Sigmoid colon (tissue), 4 donors: Measurements from ENCODE around the gene CEP97.

ENCODE experiments used
- POLR2A ChIP-seq, 2 donors: fragments of 450-650 bp; IDR thresholded peaks; one replicate each; pipeline ENCODE4 v1.6.1; 2016; ENCODE audit warnings: antibody characterized with exemption in 2 of 2, mild to moderate bottlenecking in 2 of 2, moderate library complexity in 2 of 2
- POLR2AphosphoS5 ChIP-seq, 4 donors: sonication (generic); formaldehyde crosslinking; IDR thresholded peaks; one replicate each; pipeline ENCODE4 v1.6.1; 2017; ENCODE audit warnings: antibody characterized with exemption in 4 of 4

DNA sequence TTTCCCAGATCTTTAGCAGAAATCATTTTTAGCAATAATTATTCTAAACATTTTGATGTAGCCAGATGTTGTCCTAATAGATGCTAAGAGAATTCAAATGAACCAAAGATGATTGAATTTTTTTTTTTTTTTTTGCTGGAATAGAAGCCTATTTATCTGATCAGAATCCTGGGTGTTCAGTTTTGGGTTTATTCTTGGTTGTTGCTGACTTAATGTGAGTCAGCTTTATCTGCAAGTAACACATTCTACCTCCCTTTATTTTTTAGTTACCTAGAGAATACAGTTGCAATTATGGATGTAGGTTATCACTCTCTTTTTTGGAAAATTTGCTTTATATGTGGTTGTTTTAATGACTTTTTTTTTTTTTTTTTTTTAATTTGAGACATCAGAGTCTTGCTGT is 6.4 kb downstream of the CEP97 start:
- TF ChIP-seq POLR2A (IDR thresholded peaks at IDR 0.05), result no peak
- no peak for TF ChIP-seq POLR2AphosphoS5 (IDR thresholded peaks at IDR 0.05)
